Measurements from ENCODE around the gene TDRD3.

- TF ChIP-seq, protein P1, sequence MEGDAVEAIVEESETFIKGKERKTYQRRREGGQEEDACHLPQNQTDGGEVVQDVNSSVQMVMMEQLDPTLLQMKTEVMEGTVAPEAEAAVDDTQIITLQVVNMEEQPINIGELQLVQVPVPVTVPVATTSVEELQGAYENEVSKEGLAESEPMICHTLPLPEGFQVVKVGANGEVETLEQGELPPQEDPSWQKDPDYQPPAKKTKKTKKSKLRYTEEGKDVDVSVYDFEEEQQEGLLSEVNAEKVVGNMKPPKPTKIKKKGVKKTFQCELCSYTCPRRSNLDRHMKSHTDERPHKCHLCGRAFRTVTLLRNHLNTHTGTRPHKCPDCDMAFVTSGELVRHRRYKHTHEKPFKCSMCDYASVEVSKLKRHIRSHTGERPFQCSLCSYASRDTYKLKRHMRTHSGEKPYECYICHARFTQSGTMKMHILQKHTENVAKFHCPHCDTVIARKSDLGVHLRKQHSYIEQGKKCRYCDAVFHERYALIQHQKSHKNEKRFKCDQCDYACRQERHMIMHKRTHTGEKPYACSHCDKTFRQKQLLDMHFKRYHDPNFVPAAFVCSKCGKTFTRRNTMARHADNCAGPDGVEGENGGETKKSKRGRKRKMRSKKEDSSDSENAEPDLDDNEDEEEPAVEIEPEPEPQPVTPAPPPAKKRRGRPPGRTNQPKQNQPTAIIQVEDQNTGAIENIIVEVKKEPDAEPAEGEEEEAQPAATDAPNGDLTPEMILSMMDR (IDR thresholded peaks at IDR 0.05; ENCODE audit: low read depth, low read length): no peak
- TF ChIP-seq EZH2phosphoT487 (IDR thresholded peaks at IDR 0.05; ENCODE audit: low read depth): no peak
Observed at GRCh38 chr13:60479273-60479672, 82.3 kb downstream of the TDRD3 start.

All from OCI-LY3 (cell line).